Urothelium cell line (cell line): ENCODE measurements around the gene NTN1.

ENCODE experiments used
- DNase-seq: peaks from one replicate; pipeline ENCODE4 v3.0.0; 2011; ENCODE audit warnings: low spot score, mixed read lengths
- FAIRE-seq: peaks from 2 replicates; lab custom pipeline; 2011; peaks lifted over from hg19 to GRCh38; lab: Jason Lieb, UNC

Gene NTN1

GRCh38 chr17:9187828-9188227, 166.5 kb downstream of the NTN1 start:
- DNase-seq (no peak), FAIRE-seq (no peak)

DNA sequence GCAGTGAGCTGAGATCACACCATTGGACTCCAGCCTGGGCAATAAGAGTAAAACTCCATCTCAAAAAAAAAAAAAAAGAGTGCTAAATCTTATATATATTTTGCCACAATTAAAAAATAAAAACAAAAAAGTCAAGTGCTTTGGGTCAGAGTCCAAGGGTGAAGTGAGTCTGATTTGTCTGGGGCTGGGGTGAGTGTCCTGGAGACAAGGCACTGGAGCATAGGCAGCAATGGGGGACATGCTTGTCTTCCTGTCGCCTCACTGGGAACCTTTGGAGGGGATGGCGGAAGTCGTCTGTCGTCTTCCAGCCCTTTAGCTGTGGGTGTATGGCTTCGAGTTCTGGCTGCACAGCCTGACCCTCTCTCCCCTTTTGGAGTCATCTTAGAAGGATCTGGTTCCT, 167.1 kb downstream of the NTN1 start:
- DNase-seq, result no peak
- no peak for FAIRE-seq

- DNase-seq, result no peak
- FAIRE-seq, result no peak
These were observed 168.6 kb downstream of the NTN1 start for GRCh38 chr17:9189870-9190269.

- no peak for FAIRE-seq
- no peak for DNase-seq
These were observed 170.7 kb downstream of the NTN1 start for GRCh38 chr17:9192010-9192409.

- no peak for FAIRE-seq
- no peak for DNase-seq
These were observed 174.1 kb downstream of the NTN1 start for GRCh38 chr17:9195411-9195810.

- DNase-seq, result no peak
- FAIRE-seq, result no peak
These were observed 174.8 kb downstream of the NTN1 start for GRCh38 chr17:9195961-9196670.

GRCh38 chr17:9199571-9200551, 178.6 kb downstream of the NTN1 start:
- FAIRE-seq (no peak), DNase-seq (no peak)

DNA sequence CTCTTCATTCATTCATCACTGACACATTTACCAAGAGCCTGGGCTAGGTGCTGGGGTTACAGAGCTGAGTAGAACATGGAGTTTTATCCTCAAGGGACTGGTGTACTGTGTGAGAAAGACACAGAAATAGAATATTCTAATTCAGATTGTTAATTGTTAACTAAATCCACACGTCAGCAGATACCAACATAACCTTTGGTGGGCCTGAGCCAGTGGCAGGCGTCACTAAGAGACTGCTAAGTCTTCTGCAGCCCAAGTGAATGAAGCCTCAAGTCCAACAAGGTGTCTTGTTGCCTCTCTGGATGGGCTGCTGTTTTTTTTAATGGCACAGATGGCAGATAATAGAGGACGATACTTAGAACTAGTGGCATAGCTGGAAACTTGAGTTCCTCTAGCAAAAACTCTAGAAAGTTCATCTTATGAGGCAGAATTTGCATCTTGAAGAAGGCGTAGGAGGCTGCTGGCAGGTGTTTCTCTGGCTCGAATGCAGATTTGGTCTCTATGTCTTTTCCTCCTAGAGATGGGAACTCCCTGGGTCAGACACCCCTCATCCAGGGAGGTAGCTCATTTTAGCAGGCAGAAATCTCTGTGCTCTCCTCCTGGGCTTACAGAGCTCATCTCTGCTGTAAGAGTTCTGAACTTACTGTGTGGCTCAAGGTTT, 179.5 kb downstream of the NTN1 start:
- DNase-seq, result no peak
- no peak for FAIRE-seq

DNA sequence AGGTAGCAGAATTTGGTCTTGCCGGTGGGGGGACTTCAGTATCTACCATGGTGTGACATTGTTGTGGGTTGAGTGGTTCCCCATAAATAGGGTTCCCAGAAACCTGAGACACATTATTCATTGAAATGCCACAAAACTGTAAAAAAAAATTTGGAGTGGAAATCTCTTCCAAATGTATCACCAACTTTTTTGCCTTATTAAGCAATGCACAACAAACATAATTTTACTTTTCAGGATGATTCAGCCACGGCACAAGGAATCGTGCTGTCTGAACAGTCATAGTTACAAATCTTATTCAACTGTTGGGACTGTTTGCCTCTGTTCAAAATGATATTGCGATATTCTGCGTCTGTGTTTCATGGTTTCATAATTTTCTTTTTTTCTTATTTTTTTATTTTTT, 181.2 kb downstream of the NTN1 start:
- FAIRE-seq, result no peak

GRCh38 chr17:9203771-9204425, 182.6 kb downstream of the NTN1 start:
- no peak for FAIRE-seq
- DNase-seq, result no peak

More for the DNA sequence above, 181.2 kb downstream of the NTN1 start:
- DNase-seq, result no peak

DNA sequence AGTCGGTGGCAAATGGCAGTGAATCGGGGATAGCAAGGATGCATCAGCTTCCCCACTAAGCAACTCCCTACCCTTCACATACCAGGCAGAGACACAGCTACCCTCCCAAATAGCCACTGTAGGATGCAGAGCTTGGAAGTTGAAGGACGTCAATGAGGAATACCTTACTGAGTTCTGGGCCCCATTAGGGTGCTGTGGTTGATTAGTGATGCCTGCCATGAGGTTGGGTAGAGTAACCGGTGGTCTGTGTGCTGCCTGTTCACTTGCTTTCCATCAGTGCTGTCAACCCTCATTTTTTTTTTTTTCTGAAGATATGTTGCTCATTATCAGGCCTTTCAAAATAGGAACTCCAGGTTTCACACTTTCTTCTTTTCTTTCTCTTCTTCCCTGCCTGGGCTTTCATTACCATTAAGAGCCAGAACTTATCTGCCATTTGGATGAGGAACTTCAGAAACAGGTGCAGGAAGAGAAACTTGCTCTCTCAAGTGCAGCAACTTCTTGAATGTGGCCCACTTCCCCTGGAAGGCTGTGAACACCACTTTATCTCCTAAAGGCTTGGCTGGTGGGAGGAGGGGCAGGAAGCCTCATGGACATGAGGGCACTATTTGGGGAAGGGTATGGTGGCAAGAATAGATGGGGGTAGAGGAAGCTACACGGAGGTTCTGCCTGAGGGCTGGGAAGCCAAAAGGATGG, 183.5 kb downstream of the NTN1 start:
- no peak for DNase-seq
- no peak for FAIRE-seq

DNA sequence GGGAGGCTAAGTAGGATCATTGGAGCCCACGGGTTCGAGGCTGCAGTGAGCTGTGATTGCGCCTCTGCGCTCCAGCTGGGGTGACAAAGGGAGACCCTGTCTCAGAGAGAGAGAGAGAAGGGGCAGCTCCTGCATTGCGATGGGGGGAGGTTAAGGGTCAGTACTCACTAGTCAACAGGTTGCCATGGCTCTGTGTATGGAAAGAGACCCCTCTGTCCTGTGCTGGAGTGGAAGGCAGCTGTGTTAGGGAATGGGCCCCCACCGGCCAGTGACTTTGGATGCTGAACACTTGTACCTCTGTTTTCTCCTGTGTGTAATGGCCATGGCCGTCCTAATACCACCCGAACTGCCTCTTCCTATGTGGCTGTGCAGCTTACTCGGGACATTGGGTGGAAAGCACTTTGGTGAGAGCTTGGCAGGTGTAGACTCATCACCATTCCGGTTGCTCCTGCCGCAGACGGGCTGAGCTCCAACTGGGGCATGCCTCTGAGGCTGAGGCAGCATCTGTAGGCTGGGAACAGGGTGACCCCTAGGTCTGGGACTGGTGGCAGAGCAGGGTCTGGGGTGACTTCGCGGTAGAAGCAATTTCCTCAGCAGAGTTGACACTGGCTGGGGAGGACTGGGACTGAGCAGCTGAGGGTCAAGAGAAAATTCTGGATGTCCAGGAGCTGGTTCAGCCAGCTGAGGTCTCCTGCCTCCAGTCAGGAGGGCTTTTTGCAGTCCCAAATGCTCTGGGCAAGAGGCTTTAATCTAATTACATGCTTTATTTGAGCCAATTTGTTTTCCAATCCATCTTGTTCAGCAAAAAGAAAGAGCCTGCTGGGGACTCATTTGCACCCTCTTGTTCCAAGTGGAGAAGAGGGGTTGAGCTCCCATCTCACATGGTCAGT, 184.5 kb downstream of the NTN1 start:
- FAIRE-seq (no peak), DNase-seq (no peak)

DNA sequence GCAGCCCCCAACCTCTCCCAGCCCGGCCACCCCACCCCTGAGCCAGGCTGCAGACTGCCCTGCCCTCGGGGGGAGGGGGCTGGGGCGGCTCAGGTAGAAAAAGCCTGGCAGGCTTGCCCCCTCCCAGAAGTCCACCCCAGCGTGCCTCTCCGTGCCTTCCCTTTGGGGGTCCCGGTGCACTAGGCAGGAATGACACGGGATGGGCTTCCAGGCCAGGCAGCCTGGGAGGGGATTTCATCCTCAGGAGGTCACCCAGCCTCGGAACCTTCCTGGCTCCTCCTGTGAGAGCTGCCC, 185.0 kb downstream of the NTN1 start:
- DNase-seq (no peak), FAIRE-seq (no peak)

GRCh38 chr17:9206741-9207332, 185.5 kb downstream of the NTN1 start:
- DNase-seq, result no peak
- no peak for FAIRE-seq

DNA sequence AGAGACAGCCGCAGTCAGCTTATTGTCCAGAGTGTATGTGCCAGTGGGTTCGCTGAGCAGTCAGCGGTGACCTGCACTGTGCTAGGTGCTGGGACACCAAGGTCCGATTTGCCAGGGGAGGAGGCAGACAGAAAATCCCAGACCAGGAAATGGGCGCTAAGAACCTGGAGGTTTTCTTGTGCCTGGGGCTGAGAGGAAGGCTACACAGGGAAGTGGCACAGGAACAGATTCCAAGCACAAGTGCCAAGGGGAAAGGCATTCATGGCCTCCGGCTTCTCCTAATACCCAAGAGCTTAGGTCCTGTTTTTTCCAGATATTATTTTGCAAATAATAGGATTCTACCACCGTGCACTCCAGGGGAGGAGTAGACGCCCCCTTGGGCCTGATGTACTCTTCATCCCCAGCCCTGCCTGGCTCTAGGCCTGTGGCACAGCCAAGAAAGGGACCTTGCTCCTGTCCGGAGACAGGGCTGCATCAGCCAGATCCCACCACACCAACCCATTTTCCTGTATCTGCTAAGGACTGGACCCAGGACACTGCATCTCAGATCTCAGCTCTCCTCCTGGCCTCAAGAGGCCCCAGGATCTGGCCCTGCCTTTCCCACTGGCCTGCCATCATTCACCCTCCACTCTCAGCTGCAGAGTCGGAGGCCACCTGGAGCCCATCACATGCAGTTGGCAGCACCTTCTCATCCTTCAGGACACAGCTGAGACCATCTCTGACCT, 187.2 kb downstream of the NTN1 start:
- no peak for DNase-seq
- FAIRE-seq, result no peak

DNA sequence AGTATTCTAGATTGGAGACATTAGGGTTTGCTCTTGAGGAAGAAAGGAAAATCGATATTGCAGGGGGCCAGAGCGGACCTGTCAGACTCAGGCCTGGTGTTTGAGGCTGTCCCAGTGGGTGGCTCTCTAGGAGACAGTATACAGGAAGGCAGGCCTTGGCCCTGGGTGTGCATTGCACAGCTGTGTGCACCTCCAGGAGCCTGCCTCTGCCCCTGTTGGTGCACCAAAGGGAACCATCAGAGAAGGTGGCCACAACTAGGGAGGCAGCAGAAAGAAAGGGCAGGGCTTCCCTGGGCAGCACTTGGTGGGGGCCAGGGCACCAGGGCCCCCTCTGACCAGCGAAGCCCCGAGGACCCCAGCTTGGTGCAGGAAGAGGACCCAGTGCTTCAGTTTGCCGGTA, 188.0 kb downstream of the NTN1 start:
- FAIRE-seq (no peak), DNase-seq (no peak)

DNA sequence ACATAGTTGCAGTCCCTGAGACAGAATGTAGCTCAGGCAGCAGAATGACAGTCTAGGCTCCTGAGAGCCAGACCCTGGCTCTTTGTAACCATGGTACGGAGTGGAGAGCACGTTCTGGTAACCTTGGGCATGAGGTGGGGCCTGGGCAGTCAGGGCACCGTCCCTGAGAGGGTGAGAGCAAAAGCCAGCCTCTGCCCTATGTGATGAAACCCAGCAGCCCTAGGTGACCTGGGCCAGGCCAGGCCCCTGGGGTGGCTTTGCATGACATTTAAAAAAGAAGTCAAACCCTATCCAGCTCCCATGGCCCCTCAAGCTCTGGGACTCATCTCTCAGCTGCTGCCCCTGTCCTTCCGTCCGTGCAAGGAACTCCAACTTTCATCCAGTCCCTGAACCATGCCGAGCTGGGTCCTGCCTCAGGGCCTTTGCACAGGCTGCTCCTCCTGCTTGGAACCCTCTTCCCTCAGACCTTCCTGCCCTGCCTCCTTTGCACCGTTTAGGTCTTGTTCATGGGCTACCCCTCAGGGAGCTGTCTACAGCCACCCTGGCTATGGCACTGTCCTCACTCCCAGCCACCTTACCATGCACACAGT, 188.6 kb downstream of the NTN1 start:
- FAIRE-seq (no peak), DNase-seq (no peak)

GRCh38 chr17:9211133-9211765, 189.9 kb downstream of the NTN1 start:
- DNase-seq (no peak), FAIRE-seq (no peak)
